Measurements from ENCODE around the gene OR6K3.

The OR6K3 gene

DNA sequence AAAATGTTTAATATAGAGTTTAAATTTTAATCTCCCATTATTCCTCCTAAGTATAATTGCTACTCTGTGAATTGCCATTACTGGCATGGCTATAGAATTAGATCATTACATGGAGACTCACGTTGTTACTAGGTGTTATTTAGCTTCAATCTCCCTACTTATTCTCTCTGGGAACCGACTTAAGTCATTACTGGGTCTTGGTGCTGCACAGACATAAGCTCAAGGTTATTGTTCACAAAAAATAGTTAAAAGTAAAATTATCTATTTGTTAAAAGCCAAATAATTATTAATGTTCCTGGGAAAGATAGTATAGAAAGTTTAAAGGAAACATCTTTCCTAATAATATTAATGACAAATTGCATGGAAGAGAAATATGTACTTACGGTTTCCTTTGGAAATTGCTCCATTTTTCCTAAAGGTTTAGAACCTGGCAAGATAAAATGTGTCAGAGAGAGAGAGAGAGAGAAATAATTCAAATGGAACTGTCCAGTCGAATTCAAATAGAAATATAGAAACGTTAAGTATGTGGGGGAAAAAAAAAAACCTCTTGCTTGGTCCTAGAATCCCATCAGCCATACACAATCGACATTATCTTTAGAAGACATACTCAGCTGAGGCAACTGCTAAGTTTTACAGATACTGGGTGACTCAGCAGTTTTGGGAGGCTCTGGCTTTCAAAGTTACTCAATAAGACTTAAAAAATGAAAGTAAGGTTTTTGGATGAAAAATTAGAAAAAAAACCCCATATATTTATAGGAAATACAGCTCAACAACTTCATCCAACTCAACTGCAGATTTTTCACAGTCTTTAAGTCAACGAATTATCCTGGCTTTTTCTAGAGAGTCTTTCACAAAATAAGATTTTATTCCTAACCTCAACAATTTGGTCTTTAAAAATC, 34.2 kb downstream of the OR6K3 start, which contains the start of gene SPTA1:
TSS of gene SPTA1 (minus strand) at position 605 of the 899 bp plus-strand sequence. CDS start at position 407, 198 bp downstream.
- DNase-seq, result no peak

GRCh38 chr1:158685085-158685484, 35.4 kb downstream of the OR6K3 start:
- no peak for DNase-seq

- no peak for DNase-seq
These were observed 38.9 kb downstream of the OR6K3 start for GRCh38 chr1:158681606-158682005.

- DNase-seq, result no peak
These were observed 41.2 kb downstream of the OR6K3 start for GRCh38 chr1:158679289-158679688.

DNA sequence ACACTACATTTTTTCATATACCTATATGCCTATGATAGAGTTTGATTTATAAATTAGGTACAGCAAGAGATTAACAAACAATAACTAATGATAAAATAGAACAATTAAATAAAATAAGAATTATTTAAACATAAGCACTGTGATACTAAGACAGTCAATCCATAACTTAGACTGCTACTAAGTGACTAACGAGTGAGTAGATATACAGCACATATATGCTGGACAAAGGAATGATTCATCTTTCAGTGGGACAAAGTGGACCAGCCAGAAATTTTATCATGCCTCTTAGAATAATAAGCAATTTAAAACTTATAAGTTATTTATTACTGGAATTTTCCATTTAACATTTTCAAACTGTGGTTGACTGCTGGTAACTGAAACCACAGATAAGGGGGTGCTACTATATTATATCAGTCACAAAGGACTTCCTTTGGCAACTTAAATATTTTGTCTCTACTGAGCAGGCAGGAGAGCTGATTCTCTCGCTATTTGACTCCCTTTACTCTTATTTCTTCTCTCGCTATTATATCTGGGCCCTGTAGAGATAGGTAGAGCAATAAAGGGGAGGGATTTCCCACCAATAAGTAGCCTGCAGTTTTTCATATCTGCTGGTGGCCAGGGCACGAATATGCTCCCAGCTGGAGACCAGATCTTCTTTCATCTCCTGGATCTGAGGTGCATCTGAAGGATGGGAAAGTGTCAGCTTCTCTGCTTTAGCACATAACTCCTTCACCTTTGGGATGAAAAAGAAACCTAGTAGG, 44.8 kb downstream of the OR6K3 start:
- no peak for DNase-seq

DNA sequence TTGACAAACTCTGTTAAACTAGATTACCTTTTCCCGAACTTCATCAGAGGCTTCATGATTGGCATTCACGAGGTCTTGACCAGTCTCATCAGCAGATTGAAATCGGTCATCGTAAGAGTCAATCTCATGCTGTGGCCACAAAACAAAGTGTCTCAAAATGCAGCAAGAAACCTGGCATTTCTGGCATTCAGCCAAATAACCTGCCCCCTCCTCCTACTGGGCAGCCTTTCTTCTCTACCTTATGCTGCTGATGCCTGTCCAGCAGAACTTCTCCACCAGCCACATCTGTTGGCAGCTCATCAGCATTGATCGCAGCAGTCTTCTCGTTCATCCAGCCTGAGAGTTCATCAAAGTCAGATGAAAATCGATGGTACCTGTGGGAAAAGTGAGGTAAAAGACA, 46.2 kb downstream of the OR6K3 start:
- no peak for DNase-seq

Data from NCI-H345 (cell line).